Measurements from ENCODE around the gene TCF3.

The TCF3 gene

DNA sequence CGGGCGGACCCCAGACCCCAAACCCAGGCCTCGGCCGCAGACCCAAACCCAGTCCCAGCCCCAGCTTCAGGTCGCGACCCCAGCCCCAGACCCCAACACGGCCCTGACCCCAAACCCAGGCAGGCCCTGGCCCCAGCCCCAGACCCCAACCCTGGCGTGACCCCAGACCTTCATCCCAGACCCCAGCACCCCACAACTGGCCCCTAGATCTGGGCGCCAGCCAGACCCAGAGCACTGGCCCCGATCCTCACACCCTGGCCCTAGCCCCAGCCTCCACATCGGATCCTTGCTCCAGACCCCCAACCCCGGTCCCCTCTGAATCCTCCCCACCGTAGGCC, 67.2 kb downstream of the TCF3 start:
- TF ChIP-seq, protein P1, sequence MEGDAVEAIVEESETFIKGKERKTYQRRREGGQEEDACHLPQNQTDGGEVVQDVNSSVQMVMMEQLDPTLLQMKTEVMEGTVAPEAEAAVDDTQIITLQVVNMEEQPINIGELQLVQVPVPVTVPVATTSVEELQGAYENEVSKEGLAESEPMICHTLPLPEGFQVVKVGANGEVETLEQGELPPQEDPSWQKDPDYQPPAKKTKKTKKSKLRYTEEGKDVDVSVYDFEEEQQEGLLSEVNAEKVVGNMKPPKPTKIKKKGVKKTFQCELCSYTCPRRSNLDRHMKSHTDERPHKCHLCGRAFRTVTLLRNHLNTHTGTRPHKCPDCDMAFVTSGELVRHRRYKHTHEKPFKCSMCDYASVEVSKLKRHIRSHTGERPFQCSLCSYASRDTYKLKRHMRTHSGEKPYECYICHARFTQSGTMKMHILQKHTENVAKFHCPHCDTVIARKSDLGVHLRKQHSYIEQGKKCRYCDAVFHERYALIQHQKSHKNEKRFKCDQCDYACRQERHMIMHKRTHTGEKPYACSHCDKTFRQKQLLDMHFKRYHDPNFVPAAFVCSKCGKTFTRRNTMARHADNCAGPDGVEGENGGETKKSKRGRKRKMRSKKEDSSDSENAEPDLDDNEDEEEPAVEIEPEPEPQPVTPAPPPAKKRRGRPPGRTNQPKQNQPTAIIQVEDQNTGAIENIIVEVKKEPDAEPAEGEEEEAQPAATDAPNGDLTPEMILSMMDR (IDR thresholded peaks at IDR 0.05): no peak
- no peak for DNase-seq
- Mint-ChIP-seq H3K27me3 (ENCODE audit: low read depth, poor library complexity) (peaks cover 3% of the 10 kb centered on the region), H3K4me3 (no peak overlapping the region), H3K9me3 (no peaks in the 10 kb centered on the region), H3K27ac (peak overlapping the region; percentile 19), H3K4me1 (peaks cover 15% of the 10 kb centered on the region), H3K36me3 (ENCODE audit: low read depth) (peaks cover 69% of the 10 kb centered on the region)

DNA sequence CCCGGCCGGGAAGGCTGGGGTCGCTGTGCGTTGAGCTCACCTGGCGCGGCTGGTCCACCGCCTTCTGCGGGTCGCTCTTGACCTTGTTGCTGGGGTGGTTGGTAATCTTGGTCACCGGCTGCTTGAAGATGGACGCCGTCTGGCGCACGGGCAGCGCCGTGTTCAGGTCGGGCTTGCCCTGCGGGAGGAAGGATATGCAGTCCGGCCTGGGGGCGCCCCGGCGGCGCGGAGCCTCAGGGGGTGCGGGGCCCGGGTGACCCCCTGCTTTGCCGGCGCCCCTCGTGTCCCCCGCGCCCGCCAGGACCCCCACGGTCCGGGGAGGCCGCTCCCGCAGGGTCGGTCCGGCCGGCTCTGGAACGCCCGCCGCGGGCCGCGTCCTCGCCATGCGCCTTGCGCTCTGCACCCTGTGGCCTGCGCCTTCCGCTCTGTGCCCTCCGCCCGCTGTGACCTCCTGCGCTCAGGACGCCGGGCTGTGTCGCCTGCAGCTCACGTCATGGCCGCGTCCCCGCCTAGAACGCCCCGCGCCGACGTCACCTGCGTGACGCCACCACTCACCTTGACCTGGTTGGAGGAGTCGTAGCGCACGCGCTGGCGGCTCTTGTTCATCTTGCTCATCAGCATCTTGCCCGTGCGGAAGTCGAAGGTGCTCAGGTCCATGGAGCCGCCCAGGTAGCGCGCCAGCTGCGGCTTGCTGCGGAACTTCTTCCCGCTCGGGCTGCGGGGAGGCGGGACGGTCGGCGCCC, 67.7 kb downstream of the TCF3 start:
- H3K27me3 Mint-ChIP-seq (ENCODE audit: low read depth, poor library complexity): peaks cover 2% of the 10 kb centered on the region
- H3K4me1 Mint-ChIP-seq: peaks cover 11% of the 10 kb centered on the region
- H3K9me3 Mint-ChIP-seq: no peaks in the 10 kb centered on the region
- H3K36me3 Mint-ChIP-seq (ENCODE audit: low read depth): peaks cover 75% of the 10 kb centered on the region
- H3K4me3 Mint-ChIP-seq: no peak overlapping the region
- TF ChIP-seq, protein P1 (IDR thresholded peaks at IDR 0.05): no peak
- DNase-seq: no peak
- H3K27ac Mint-ChIP-seq: no peak overlapping the region

DNA sequence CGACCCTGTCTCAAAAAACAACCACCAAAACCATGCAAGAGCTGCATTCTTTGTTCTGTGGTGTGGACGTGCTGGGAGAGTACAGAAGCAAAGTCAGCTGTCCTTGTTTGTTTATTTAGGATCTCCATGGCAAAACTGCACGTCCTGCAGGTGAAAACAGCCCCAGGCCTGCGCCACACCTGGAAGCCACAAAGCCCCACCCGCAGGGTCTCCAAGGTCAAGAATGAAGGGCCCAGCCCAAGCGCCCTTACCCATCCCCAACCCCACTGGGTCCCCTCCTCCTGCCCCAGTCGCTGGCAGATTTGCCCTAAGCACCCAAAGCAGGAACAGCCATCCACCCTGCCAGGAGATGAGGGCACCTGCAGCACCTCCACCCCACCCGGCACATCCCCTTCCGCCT, 70.2 kb downstream of the TCF3 start:
- Mint-ChIP-seq H3K4me3 (no peak overlapping the region), H3K36me3 (ENCODE audit: low read depth) (peaks cover 69% of the 10 kb centered on the region), H3K27me3 (ENCODE audit: low read depth, poor library complexity) (no peaks in the 10 kb centered on the region), H3K4me1 (no peaks in the 10 kb centered on the region), H3K27ac (no peak overlapping the region), H3K9me3 (no peaks in the 10 kb centered on the region)
- DNase-seq: no peak
- TF ChIP-seq, protein P1 (IDR thresholded peaks at IDR 0.05): no peak

DNA sequence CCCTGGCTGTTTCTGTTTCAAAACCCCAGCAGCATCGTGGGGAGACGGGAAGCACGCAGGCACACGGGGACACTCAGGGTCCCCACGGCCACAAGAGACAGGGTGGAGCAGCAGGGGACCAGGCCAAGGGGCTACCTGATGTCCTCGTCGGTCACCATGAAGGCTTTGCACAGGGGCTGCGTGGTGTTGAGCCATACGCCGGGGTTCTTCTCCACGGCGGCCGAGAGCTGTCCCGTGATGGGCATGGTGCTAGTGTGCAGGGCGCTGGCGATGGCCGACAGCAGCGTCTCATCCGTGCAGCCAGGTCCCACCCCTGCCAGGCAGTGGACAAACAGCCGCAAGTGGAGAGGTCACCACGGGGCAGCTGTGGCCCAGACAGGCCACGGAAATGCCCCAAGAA, 71.5 kb downstream of the TCF3 start:
- TF ChIP-seq, protein P1 (IDR thresholded peaks at IDR 0.05): no peak
- peak overlapping the region; percentile 81 for H3K27ac Mint-ChIP-seq
- H3K27me3 Mint-ChIP-seq (ENCODE audit: low read depth, poor library complexity): no peaks in the 10 kb centered on the region
- H3K36me3 Mint-ChIP-seq (ENCODE audit: low read depth): peaks cover 62% of the 10 kb centered on the region
- no peak overlapping the region for H3K4me3 Mint-ChIP-seq
- no peaks in the 10 kb centered on the region for H3K4me1 Mint-ChIP-seq
- no peak for DNase-seq
- H3K9me3 Mint-ChIP-seq: no peaks in the 10 kb centered on the region

DNA sequence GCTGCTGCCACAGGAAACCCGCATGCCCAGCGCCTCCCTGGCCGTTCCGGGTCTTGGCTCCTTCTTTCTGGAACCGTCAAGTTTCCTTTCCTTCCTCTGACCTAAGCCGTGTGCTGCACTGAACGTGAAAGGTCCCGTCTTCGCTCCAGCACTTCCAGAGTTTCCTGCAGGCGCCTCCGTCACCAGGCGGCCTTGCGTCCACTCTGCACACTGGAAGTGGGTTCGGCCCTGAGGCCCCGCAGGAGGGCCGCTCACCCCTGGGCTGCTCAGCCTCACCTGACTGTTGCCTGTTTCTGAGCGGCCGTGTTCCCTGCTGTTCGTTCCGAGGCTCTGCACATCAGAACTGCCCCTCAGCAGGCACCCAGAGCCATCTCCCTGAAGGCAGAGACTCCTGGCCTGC, 72.0 kb downstream of the TCF3 start:
- H3K36me3 Mint-ChIP-seq (ENCODE audit: low read depth): peaks cover 60% of the 10 kb centered on the region
- no peaks in the 10 kb centered on the region for H3K9me3 Mint-ChIP-seq
- no peak overlapping the region for H3K4me3 Mint-ChIP-seq
- peaks cover 3% of the 10 kb centered on the region for H3K27me3 Mint-ChIP-seq (ENCODE audit: low read depth, poor library complexity)
- H3K4me1 Mint-ChIP-seq: no peaks in the 10 kb centered on the region
- TF ChIP-seq, protein P1 (IDR thresholded peaks at IDR 0.05): no peak
- H3K27ac Mint-ChIP-seq: peak overlapping the region; percentile 81
- no peak for DNase-seq

DNA sequence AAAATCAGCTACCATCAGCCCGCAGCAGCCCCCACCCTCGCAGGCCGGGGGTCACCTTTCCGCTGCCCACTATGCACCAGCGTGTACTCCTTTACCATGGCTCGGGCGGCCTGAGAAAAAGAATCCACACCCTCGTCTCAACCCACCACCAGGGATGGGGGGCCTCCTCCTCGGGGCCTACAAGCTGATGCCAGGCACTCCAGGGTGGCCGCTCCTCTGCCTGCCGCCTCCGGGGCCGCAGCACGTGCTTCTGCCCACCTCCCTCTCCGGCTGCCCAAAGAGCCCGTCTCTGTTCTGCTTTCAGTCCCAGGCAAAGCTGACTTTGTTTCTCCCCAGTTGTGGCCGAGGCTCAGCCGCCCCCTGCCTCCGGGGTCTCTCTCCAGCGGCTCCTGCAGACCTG, 73.2 kb downstream of the TCF3 start:
- Mint-ChIP-seq H3K4me3 (no peak overlapping the region), H3K9me3 (no peaks in the 10 kb centered on the region), H3K36me3 (ENCODE audit: low read depth) (peaks cover 48% of the 10 kb centered on the region), H3K4me1 (no peaks in the 10 kb centered on the region), H3K27ac (peak overlapping the region; percentile 78), H3K27me3 (ENCODE audit: low read depth, poor library complexity) (peaks cover 3% of the 10 kb centered on the region)
- TF ChIP-seq, protein P1 (IDR thresholded peaks at IDR 0.05): no peak
- no peak for DNase-seq
